Measurements from ENCODE around the gene ZSCAN21. TPM values are rescaled to one million over a fixed set of nuclear protein-coding genes. Genes with fewer than 3 reads are reported as not detected.

ZSCAN21 gene
- total and polyA plus RNA-seq, 7 donors = 6.8 to 25.6 (median 12.2) TPM

DNA sequence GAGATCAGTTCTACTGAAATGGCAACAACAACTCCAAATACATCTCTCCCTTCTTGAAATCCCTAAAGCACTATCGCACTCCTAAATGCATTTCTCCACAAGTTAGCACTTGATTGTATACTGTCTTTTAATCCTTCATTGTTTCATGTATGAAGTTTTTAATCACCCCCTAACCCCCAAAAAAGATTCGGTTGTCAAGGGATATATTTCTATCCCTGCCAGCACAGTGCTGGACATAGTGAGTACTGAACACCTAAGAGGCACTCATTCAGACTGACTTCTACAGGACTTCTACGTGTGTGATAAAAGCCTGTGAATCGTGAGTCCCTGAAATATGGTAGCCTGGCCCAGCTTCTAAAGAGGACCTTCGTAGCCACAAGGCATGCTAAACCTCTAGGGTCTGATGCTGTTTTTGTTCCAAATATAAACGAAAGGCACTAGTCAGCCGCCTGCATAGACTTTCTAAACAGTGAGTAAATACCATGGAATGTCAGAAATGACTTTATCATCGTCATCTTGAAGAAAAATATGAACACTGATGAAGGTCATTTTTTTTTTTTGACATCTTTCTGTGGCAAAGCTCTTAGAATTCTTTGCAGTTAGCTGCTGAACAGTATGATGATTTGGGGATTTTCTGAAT is 14.6 kb upstream of the ZSCAN21 start:
- TF ChIP-seq, protein P1, sequence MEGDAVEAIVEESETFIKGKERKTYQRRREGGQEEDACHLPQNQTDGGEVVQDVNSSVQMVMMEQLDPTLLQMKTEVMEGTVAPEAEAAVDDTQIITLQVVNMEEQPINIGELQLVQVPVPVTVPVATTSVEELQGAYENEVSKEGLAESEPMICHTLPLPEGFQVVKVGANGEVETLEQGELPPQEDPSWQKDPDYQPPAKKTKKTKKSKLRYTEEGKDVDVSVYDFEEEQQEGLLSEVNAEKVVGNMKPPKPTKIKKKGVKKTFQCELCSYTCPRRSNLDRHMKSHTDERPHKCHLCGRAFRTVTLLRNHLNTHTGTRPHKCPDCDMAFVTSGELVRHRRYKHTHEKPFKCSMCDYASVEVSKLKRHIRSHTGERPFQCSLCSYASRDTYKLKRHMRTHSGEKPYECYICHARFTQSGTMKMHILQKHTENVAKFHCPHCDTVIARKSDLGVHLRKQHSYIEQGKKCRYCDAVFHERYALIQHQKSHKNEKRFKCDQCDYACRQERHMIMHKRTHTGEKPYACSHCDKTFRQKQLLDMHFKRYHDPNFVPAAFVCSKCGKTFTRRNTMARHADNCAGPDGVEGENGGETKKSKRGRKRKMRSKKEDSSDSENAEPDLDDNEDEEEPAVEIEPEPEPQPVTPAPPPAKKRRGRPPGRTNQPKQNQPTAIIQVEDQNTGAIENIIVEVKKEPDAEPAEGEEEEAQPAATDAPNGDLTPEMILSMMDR (IDR thresholded peaks at IDR 0.05) = no peak
- Histone ChIP-seq H3K4me1 (no peaks in the 10 kb centered on the region), H3K27ac (no peak overlapping the region), H3K36me3 (ENCODE audit: insufficient read depth in 1 of 2, low read depth in 1 of 2) (peaks cover 10 to 79% of the 10 kb centered on the region in 2 donors), H3K27me3 (ENCODE audit: insufficient read depth in 3 of 3, low read length in 2 of 3) (no peaks in the 10 kb centered on the region), H3K9me3 (no peaks in the 10 kb centered on the region), H3K4me3 (no peak overlapping the region)
- DNase-seq (no peak), ATAC-seq (no peak)
- 84 to 92% (median 84%) methylated on average over 8 of the region's 8 CpGs for WGBS, 3 donors
- intact Hi-C loops (cut with DNase I) = no loop called here

DNA sequence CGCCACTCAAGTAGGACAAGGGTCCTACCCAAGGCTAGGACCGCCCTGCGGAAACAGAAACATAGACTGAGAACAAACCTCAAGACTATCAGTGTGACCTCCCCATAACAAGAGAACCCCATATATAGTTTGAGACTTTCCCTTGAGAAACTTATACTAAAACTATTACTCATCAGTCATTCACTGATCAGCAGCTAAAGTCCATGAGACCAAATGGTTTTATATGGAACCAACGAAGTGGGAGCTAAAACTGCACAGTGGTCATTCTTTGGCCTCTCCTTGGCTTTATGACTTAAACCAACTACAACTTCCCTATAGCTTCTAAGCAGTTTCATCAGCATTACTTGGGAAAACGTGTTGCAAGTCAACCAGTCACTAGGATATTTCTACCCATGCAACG is 13.7 kb upstream of the ZSCAN21 start:
- H3K36me3 ChIP-seq (ENCODE audit: insufficient read depth in 1 of 2, low read depth in 1 of 2) = peaks cover 10 to 70% of the 10 kb centered on the region in 2 donors
- TF ChIP-seq, protein P1 (IDR thresholded peaks at IDR 0.05) = no peak
- intact Hi-C loops (cut with DNase I) = no loop called here
- H3K27ac ChIP-seq = no peak overlapping the region
- no peaks in the 10 kb centered on the region for H3K9me3 ChIP-seq
- H3K4me1 ChIP-seq = no peaks in the 10 kb centered on the region
- H3K4me3 ChIP-seq = no peak overlapping the region
- WGBS, 3 donors = 88 to 97% (median 95%) methylated on average over 6 of the region's 6 CpGs
- ATAC-seq (no peak), DNase-seq (no peak)
- no peaks in the 10 kb centered on the region for H3K27me3 ChIP-seq (ENCODE audit: insufficient read depth in 3 of 3, low read length in 2 of 3)

DNA sequence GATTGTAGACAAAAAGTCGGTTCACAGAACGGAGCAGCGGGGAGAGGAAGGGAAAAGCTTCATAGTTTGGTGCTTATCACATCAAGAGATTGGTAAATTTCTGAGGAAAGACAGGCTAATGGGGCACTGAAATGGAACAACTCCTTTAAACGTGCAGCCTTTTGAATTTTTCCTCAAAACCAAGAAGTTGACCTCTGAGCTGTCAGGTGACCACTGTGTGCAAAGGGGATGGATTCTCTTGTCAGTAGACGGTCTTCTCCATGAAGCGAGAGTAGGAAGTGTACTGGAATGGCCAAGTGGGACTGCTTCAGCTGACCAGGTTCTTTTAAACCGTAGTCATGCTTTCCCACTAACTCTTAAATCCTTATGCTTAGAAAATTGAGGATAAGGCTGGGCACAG is 11.2 kb upstream of the ZSCAN21 start:
- Histone ChIP-seq H3K9me3 (no peaks in the 10 kb centered on the region), H3K36me3 (ENCODE audit: insufficient read depth in 1 of 2, low read depth in 1 of 2) (peaks cover 6 to 46% of the 10 kb centered on the region in 2 donors), H3K27me3 (ENCODE audit: insufficient read depth in 3 of 3, low read length in 2 of 3) (no peaks in the 10 kb centered on the region), H3K4me1 (no peaks in the 10 kb centered on the region), H3K4me3 (no peak overlapping the region), H3K27ac (no peak overlapping the region)
- intact Hi-C loops (cut with DNase I) = no loop called here
- TF ChIP-seq, protein P1 (IDR thresholded peaks at IDR 0.05) = no peak
- 94 to 95% (median 95%) methylated on average over 7 of the region's 7 CpGs for WGBS, 3 donors
- DNase-seq = no peak
- ATAC-seq = no peak

DNA sequence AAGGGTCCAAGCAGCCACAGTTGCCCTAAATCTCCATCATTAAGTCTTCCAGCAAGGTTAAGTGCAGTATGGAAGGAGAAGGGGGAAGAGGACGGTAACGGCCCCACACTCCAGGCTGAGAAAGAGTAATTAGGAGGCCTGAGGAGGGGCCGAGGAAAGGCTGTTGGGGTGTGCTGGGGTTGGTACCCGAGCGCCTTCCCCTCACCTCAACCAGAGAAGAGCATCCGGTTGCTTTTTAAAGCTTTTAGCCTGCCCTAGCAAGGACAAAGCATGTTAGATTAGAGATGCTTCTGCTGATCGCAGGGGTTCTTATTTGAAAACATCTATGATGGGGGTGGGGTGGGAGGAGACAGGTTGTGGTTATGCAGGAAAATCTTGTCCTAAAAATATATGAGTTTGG is 9.0 kb upstream of the ZSCAN21 start:
- intact Hi-C loops (cut with DNase I) = no loop called here
- TF ChIP-seq, protein P1 (IDR thresholded peaks at IDR 0.05) = no peak
- WGBS, 3 donors = 67 to 79% (median 73%) methylated on average over 7 of the region's 7 CpGs

DNA sequence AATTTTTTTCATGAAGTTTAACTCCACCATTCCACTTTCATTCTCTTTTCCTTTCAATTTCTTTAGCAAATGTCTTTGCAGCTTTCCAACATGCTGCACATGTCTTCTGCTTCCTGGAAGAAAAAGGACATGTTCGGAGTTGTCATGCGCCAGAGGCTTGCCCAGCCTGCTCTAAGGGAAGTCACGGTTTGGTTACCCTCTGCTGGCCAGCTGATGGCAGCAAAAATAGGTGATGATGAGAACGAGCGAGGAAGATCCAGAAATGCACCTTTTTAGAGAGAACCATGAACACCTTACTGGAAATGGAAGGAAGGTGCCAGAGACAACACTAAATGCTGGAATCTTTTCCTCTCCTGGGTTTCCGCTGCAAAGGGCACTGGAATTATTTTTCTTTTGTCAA is 4.9 kb upstream of the ZSCAN21 start:
- Histone ChIP-seq H3K27ac (no peak overlapping the region), H3K9me3 (no peaks in the 10 kb centered on the region), H3K27me3 (ENCODE audit: insufficient read depth in 3 of 3, low read length in 2 of 3) (no peaks in the 10 kb centered on the region), H3K4me1 (no peaks in the 10 kb centered on the region), H3K4me3 (no peak overlapping the region), H3K36me3 (ENCODE audit: insufficient read depth in 1 of 2, low read depth in 1 of 2) (no peaks in the 10 kb centered on the region)
- TF ChIP-seq, protein P1 (IDR thresholded peaks at IDR 0.05) = no peak
- intact Hi-C loops (cut with DNase I) = no loop called here
- WGBS, 3 donors = 58 to 67% (median 62%) methylated on average over 6 of the region's 6 CpGs
- no peak for ATAC-seq
- DNase-seq = no peak

More for the DNA sequence above, 9.0 kb upstream of the ZSCAN21 start:
- peaks cover 0 to 23% of the 10 kb centered on the region in 2 donors for H3K36me3 ChIP-seq (ENCODE audit: insufficient read depth in 1 of 2, low read depth in 1 of 2)
- no peak overlapping the region for H3K4me3 ChIP-seq
- DNase-seq (no peak), ATAC-seq (no peak)
- no peak overlapping the region for H3K27ac ChIP-seq
- no peaks in the 10 kb centered on the region for H3K4me1 ChIP-seq
- no peaks in the 10 kb centered on the region for H3K27me3 ChIP-seq (ENCODE audit: insufficient read depth in 3 of 3, low read length in 2 of 3)
- no peaks in the 10 kb centered on the region for H3K9me3 ChIP-seq
